CD4-positive, alpha-beta T cell treated with Interferon alpha-2 for 1 hour (primary cell): ENCODE measurements around the gene GPC4.

Experiments used
- DNase-seq, 2 donors: peaks; one replicate each; pipeline ENCODE4 v3.0.0-alpha.2; 2020 to 2022

The GPC4 gene

DNA sequence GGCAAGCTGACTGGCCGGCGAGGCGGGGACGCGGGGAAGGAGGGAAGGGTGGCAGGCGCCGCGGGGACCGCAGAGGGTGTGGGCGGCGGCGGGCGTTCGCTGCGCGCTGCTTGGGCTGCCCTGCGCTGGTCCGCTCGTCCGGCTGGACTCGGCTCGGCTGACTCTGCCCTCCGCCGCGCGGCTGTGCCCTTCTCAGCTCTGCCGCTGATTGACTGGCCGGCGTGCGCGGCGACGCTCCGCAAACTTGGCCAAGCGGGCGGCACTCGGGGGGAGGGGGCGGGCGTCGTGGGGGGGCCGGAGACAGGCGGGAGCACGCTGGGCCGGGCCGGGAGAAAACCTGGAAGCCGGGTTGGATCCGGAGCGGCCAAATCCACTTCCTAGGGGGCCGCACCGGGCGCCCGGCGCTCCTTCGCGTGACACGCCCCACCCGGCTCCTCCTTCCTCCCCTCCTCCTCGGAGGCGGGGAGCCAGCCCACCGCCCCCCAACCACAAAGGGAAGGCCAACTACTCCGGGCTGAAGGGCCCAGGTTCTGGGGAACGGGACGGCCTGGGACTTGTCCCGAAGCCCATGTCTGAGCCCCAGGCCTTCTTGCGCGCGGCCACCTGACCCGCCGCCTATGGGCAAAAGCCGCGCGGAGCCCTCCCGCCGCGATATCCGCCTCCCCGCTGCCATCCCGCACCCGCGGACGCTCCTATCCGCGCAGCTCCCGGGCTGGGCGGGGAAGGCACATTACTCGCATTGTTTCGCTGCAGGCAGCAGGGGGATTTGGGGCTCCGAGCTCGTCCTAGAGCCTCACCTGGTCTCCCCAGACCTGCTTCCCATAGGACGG, at the start of gene GPC4:
TSS of gene GPC4 (minus strand) at position 214 of the 830 bp plus-strand sequence. CDS start 524 bp downstream, outside the sequence.
- DNase-seq = no peak

DNA sequence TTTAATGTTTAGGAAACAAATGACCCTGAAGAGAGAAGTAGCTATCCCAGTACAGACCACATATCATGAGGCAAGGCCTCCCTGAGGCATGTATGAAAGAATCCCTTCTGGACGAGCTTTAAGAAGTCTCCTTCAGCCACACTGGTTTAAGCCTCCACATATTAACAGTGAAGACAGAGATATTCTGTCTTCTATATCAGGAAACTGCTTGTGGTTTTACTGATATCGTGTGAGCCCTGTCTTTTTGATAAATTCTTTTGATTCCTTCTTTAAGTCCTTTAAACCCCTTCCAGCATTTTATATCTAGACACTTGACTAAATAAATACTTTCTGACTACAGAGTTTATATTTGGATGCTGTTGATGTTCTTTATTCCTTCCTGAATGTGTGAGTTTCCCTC, 45.9 kb upstream of the GPC4 start:
- no peak for DNase-seq

DNA sequence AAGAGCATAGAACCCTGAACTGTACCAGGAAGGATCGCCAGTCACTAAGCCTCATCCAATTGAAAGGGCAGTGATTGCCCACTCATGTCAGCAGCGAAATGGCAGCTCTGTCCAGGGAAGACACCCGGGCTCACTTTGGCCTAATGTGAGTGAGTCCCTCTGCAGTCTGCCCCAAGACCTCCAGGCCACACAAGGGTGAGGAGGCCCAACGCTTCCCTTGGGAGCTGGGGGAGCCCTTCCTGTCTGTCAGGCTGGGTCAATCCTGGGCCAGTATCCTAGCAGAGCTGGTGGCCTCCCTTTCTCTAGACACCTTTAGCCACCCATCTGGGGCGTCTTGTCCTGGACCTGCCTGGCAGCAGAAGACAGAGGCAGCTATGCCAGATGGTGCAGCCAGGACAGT, 39.6 kb upstream of the GPC4 start:
- no peak for DNase-seq

DNA sequence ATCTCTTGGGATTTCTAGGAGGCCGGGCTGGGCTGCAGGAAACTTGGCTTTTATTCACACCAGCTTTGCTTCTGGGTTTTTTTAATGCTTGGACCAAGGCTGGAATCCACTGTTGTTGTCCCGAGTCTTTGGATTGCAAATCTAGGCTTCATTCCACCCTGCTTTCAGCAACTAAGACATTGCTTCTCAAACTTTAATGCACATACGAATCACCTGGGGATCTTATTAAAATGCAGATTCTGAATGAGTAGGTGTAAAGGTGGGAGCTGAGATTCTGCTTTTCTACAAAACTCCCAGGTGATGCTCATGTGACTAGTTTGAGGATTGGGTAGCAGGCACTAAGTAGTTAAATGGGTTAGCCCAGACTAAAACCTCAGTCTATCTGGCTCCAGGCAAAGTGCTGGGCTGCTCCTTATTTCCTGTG, 39.2 kb upstream of the GPC4 start:
- DNase-seq = no peak

DNA sequence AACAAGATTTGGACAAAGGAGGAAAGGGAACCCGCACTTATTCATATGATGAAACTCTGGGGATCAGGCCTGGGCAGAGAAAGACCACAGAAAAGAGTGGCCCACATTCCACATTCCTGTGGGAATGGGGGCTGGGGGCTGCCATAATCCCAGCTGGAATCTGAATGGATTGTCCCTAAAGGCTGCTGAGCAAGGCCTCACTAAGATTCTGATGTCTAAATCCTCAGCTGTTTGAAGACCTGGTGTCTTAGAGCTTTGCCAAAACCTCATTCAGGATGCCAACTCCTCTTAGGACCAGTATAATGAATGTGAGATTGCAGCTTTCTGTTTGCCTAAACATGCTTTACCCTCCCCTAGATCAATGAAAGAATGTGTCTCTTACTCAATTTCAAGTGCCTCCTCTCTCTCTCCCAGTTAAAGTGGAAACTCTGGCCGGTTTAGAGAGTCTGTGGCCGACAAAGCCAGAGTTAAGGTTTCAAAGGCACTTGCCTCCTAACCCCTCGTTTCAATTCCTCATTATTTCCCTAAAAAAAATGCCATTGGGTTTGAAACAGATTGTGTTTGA, 33.3 kb upstream of the GPC4 start:
- no peak for DNase-seq

DNA sequence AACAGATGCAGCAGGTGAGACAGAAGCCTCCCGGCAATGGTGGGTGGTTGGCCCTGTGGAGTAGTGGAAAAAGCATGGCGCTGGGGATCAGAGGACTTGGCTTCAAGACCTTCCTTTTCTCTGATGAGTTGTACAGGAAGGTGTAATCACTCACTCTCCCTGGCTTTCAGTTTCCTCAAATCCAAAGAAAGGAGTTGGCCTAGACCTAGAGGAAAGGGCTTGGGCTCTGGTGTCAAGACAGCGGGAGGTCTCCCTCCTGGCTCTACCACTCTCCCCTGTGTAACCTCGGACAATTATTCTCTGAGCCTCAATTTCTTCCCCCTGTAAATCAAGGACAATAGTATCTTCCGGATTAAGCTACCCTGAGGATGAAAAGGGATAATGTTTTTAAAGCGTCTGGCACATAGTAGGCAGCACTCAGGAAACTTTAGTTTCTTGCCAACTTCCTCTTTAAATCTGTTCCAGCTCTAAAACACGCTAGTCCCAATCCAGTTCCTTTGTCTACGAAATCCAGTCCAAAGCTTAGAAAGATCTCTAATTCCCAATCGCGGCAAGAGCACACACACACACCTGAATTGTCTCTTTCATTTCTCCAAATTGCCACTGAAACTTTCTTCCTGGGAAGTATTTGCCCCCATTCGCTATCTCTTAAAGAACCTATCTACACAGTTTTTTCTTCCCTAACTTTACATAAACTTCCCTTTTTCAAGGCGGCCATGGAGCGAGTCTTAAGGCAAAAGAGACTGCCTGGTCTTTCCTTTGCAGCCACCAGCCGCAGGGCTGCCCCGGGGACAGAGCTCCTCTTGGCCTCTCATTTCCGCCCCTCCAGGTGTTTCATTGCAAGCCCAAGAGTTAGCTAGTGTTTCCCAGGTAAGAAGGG, 29.9 kb upstream of the GPC4 start:
- no peak for DNase-seq

DNA sequence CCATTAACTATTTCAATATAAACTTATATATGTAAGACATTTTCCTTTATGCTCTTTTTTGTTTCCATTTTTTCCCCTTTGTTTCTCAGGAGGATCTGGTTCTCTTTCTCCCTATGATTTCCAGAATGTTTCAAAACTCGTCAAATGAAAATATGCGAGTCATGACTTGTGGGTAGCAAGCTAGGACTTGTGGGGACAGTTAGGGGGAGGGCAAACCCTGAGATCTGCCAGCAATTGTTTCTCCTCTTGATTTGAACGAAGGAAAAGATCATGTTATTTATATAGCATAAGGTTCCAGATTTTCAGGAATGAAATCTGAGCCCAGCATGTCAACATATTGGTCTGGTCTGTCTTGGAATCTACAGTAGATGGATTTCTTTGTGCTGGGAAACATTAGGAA, 28.9 kb upstream of the GPC4 start:
- no peak for DNase-seq

DNA sequence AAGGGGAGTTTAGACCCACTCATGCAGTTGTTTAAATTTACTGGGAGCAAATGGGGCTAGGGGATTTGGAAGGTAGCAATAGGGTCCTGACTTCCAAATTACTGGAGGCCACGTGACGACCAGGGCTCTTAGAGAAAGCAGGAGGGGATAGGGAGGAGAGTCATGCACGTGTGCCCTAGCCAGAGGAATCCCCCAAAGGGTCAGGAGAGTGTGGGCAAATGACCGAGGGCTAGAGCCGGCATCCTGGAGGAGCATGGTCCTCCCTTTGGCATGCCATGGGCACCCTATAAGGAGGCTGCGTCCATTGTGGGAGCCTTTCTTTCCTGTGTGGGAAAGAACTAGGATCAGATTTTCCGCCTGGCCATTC, 25.5 kb upstream of the GPC4 start:
- DNase-seq = no peak

DNA sequence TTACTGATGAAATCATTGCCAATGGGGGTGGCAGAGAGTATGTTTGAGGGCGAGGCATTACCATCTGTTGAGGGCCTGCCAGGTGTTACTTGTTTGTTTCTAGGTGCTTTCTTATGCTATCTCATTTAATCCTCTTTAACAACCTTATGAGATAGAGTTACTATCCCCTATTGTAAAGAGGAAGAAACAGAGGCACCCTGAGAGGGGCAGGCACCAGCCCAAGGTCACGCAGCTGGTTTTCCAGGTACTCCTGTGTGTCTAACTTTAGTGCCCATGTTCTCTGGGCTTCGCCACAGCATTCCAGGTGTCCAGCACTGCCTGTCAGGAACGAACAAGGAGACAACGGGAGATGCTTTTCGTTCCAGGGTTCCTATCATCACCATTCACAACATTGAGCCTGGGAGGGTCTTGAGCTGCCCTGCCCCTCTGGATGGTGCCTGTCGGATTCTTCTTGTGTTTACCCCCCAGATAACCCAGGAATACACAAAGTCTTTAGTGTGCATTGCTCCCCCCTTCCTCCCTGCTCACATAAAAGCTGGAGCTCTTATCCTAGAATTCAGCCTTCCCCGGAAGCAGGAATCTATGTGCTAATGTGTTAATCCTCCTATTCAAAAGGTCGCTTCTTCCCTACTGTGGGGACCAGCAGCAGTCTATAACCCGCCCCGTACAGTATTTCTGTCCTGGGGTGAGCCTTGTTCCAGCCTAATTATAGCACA, 24.9 kb upstream of the GPC4 start:
- no peak for DNase-seq

DNA sequence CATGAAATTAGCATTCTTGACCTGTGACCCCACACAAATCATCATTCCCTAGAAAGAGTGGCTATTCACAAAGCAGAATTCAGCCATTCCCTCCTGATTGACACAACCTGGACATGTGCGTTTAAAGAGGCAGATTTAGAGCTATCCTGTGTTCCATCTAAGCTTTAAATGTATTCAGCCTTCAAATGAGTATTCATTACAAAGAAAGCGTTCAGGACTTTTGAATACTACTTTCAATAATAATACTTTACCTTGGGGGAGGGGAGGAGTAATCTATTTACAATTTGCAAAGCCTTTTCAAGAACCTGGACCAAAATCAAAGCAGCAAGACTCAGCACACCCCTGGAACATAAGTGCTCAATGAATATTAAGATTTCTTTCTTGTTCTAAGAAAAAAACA, 22.5 kb upstream of the GPC4 start:
- DNase-seq = no peak

DNA sequence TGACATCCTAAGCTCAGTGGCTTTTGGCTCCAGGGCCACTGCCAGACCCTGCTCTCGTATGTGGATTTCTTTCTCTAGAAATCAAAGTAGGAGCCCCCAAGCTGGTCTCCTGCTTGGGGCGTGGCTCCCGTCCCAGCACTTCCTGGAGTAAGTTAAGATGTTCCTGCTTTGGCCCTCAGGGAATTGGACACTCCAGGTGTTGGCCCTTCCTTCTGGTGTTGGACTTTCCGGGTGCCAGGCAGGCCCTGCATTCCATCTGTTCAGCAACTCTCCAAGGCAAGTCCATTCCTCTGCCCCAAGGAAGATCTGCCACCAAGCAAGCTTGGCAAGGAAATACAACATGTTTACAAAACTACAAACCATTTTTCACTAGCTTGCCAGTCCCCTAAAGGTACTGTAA, 22.1 kb upstream of the GPC4 start:
- no peak for DNase-seq

DNA sequence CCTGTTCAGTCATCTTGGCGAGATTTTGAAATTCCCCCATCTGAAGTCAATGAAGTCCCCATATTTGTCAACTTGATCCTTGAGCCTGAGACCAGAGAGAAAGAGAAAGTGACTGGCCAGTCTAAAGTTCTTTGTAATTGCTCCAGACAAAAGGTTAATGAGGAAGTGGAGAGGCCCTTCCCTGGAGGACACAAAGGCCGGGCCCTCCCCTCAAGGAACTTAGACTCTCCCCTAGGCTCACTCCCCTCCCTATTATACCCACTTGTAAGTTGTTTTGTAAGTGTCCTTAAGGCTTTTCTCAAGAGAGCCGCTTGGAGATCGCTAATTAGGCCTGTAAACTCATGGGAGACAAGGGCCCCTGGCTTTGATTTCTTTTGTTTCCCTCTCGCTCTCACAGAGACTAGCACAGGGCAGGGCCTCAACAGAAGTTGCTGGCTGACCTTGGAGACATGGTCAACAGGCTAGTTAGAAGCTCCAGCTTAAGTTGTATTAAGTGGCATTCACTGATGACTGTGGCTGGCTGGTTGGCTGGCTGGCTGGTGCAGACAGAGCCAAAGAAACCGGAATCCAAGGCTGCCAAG, 20.3 kb upstream of the GPC4 start:
- DNase-seq = no peak

DNA sequence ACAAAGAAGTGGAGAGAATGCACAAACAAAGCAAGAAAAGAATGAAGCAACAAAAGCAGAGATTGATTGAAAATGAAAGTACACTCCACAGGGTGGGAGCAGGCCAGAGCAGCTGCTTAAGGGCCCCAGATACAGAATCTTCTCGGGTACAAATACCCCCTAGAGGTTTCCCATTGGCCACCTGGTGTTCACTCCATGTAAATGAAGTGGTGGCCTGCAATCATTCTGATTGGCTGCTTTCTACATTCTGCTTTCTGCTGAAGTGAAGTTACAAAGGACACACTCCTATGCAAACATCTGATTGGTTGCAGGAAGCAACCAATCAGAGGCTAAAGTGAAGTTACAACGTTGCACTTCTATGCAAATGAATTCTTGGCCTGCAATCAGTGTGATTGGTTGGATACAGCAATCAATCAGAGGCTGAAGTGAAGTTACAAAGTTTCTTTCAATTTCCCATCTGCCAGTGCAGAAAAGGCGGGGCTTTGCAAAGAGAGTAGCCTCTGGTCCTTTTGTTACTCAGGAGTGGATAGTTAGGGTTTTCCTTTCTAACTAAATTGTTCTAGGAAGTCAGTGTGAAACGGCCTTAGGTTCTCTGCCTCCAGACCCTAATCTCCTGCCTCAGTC, 19.0 kb upstream of the GPC4 start:
- DNase-seq = no peak

DNA sequence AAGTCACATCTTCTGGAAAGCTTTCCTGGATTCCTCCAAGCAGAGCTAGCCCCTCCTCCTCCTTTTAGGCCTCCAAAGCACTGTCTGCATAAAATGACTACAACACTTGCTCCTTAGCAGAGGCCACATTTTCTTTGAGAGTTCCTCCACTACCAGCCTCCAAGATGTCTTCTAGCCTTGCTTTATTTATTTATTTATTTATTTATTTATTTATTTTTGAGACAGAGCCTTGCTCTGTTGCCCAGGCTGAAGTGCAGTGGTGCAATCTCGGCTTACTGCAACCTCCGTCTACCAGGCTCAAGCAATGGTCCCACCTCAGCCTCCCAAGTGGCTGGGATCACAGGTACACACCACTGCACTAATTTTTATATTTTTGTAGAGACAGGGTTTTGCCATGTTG, 4.6 kb upstream of the GPC4 start:
- DNase-seq = no peak

DNA sequence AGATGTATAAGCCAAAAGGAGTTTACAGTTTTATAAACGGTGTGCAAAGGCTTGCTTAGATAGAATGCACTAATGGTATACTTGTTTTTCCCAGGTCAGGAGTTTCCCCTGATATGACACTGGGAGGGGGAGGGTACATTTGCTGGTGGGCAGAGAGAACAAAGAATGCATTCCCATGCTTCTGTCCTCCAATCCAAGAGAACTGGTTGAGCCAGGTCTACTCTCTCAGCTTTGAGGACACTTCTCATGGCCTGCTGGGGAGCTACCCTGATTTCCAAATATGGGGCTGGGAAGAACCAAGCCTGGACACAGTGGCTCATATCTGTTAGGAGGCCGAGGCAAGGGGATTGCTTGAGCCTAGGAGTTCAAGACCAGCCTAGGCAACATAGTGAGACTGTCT, 3.3 kb upstream of the GPC4 start:
- DNase-seq = no peak

DNA sequence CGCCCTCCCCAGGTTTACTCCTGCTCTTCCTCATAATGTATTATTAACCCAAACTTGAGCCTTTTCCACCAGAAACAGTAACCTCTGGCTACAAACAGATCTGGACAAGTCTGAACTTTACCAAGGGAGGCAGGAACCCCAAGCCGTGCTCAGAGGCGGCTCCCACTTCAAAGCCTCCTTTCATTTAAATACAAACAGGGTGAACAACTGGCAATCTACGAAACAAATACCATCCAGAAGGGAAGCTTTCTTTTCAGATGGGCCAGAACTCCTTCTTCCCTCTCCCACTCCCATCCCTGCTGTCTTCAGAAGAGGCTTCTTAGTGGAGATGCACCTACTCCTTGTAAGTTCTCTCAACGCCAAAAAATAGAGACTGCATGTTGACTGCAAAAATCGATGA, 2.1 kb upstream of the GPC4 start:
- no peak for DNase-seq

DNA sequence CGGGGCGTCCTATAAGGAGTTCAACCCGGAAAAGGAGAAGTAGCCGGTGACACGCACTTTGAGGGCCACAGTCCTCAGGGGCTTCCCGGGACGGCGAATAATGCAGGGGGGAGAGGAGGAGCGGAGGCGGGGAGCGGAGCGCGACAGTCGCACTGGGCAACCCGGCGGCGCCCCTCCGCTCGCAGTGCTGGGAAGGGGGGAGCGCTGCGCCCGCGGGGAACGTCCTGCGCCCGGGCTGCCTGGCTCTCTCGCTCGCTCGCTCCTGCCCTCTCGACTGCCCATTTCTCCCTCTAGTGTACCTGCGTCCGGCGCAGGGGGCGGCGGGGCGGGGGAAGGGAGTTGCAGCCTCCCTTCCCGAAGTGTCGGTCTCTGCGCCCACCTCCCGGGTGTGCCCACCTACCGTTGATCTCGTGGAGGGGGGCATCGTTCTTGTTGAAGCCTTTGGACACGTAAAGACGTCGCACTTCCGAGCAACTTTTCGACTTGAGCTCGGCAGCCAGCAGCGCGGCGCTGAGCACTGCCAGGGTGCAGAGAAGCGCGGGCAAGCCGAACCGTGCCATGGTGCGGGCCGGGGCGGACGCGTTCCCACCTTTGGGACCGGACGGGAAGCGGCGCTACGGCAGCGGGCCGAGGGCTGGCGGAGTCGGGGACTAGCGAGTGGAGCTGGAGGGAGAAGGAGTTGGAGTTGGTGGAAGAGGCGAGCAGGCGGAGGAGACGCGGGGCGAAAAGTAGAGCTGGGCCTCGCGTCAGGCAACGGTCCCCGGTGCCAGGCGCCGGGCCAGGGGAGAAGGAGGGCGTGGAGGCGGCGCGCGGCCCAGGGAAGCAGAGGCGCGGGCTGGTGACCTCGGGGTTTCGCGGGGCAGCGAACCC, 648 bp downstream of the GPC4 start:
- no peak for DNase-seq

DNA sequence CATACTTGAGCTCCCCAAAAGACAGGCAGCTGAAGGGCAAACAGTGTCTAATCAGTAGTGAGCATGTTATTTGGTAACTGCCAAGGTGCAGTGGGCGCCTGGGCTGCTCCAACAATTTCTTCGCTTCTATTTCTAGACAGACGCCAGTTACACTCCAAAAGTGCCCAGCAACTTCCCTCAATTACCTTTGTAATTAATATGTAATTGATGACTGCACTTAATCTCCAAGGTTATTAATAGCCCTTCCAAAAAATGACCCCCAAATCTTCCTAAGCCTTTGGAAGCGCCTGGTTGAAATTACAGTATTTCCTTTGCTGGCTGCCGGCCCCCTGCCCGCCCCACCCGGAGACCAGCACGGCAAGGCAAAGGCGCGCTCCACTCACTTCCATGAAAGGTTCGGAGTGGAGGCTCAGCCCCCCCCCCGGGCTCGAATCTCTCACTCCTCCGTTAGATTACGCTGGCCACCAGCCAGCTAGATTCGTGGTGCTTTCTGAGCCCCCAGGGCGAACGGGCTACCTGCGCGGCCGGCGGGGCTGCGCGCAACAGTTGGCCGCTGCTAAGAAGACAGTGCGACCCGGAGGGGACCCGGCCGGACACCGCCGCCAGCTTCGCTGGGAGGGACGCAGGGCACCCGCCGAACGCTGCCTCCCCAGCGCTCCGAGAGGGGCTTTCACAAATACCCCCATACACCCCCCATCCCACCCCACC, 1.9 kb downstream of the GPC4 start:
- DNase-seq = no peak

DNA sequence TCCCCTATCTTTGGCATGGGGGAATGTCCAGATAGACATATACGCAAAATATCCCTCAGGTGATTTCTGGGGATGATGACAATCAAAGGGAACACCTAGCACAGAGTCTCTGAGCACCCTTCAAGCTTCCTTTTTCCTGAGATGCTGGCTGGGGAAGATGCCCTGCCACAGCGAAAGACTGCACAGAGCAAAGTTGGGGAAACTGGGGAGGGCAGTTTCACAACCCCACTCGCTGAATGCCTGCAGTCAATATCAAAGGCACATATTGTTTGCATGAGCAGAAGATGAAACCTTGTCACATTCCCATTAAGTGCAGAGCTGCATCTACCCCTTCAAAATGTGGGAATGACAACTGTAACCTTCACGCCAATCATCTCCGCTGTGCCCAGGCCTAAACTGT, 2.6 kb downstream of the GPC4 start:
- DNase-seq = no peak

DNA sequence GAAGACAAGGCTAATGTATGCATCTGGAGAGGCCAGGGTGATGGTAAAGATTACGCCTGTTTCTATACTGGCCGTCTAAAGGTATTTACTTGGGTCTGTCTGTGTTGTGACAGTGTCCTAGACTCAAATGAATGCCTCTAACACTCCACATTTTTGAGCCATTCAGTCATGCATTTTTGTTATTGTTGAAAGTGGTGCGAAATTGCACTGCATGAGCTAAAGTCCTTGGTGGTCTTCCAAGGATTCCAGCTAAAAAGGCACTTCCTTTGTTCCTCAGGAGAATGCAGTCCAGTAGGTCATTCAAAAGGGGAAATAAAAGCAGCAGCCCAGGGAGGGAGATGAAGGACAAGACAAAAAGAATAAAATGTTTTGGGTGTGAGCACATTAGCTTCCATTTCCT, 3.0 kb downstream of the GPC4 start:
- no peak for DNase-seq

DNA sequence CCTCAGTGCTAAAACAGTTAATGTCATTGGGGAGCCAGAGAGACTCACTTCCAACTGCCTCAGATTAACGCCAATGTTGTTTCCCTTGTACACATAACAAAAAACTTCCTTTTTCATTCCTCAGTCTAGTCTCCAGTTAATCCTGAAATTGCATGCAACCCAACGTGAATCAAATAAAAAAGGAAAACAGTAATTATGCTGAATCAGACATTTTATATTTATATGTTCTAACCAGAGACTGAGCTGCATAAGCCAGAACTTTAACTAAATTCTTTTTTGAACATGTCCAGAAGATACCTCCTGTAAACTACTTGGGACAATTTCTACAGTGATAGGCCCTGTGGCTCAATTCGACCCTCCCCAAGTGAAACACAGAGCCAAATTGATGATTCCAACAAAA, 4.7 kb downstream of the GPC4 start:
- no peak for DNase-seq
